K562 (cell line): Measurements from ENCODE around the gene PHETA1. TPM values are rescaled to one million over a fixed set of nuclear protein-coding genes. Genes with fewer than 3 reads are reported as not detected.

Experiments used
- CBFA2T3 ChIP-seq: fragments of 450-650 bp; IDR thresholded peaks from 2 replicates; pipeline ENCODE4 v1.6.1; 2017
- CBFB ChIP-seq: sonication (generic); formaldehyde crosslinking; IDR thresholded peaks from 2 replicates; pipeline ENCODE4 v1.4.0; 2020; ENCODE audit warnings: mild to moderate bottlenecking, missing genetic modification reagents
- CREB3 ChIP-seq: fragments of 450-650 bp; conservative IDR thresholded peaks from 2 replicates; pipeline ENCODE4 v1.6.1; 2016; ENCODE audit warnings: missing genetic modification characterization, low read depth, mild to moderate bottlenecking, missing compliant biosample characterization, moderate library complexity
- DEAF1 ChIP-seq: fragments of 450-650 bp; formaldehyde crosslinking; IDR thresholded peaks from 2 replicates; pipeline ENCODE4 v1.4.0; 2020; ENCODE audit warnings: mild to moderate bottlenecking, moderate library complexity
- FOSL1 ChIP-seq: fragments of 200-800 bp; sonication (Bioruptor generic); conservative IDR thresholded peaks from 2 replicates; pipeline ENCODE4 v1.6.1; 2016; ENCODE audit warnings: missing genetic modification characterization, missing compliant biosample characterization
- HMG20A ChIP-seq: fragments of 450-650 bp; formaldehyde crosslinking; conservative IDR thresholded peaks from 2 replicates; pipeline ENCODE4 v1.4.0; 2020; ENCODE audit warnings: mild to moderate bottlenecking, mixed read lengths
- KLF16 ChIP-seq: IDR thresholded peaks from 2 replicates; pipeline ENCODE4 v1.6.1; 2016; ENCODE audit warnings: antibody characterized with exemption
- NEUROD1 ChIP-seq: fragments of 150-350 bp; IDR thresholded peaks from 2 replicates; pipeline ENCODE4 v1.6.1; 2014; ENCODE audit warnings: borderline replicate concordance, low read length, low read depth; ENCODE audit not compliant: partially characterized antibody
- NR0B1 ChIP-seq: fragments of 450-650 bp; IDR thresholded peaks from one replicate; pipeline ENCODE4 v1.6.1; 2018; ENCODE audit warnings: mild to moderate bottlenecking, moderate library complexity; ENCODE audit not compliant: partially characterized antibody
- NUFIP1 ChIP-seq: fragments of 450-650 bp; IDR thresholded peaks from 2 replicates; pipeline ENCODE4 v1.6.1; 2018; ENCODE audit not compliant: partially characterized antibody
- PKNOX1 ChIP-seq: fragments of 450-650 bp; IDR thresholded peaks from 2 replicates; pipeline ENCODE4 v1.6.1; 2016
- RFX7 ChIP-seq: fragments of 250-450 bp; sonication (Bioruptor Pico); IDR thresholded peaks from 2 replicates; pipeline ENCODE4 v1.5.1; 2021; ENCODE audit warnings: mild to moderate bottlenecking
- SIX5 ChIP-seq, 2 experiments: IDR thresholded peaks; 2 replicates each; pipeline ENCODE4 v1.6.1; 2011; ENCODE audit warnings: low read length in 2 of 2, borderline replicate concordance in 1 of 2, low read depth in 1 of 2, mild to moderate bottlenecking in 1 of 2, moderate library complexity in 1 of 2; ENCODE audit not compliant: insufficient read depth in 1 of 2
- TARDBP ChIP-seq: fragments of 450-650 bp; IDR thresholded peaks from 2 replicates; pipeline ENCODE4 v1.6.1; 2016
- ZBTB49 ChIP-seq: sonication (generic); formaldehyde crosslinking; IDR thresholded peaks from 2 replicates; pipeline ENCODE4 v1.8.0; 2022; ENCODE audit warnings: missing genetic modification reagents, mild to moderate bottlenecking, borderline replicate concordance
- ZNF121 ChIP-seq: sonication (generic); formaldehyde crosslinking; conservative IDR thresholded peaks from 2 replicates; pipeline ENCODE4 v1.8.0; 2022; ENCODE audit warnings: missing genetic modification reagents
- ZNF253 ChIP-seq: fragments of 250-450 bp; sonication (Bioruptor Pico); conservative IDR thresholded peaks from 2 replicates; pipeline ENCODE4 v1.6.1; 2021; ENCODE audit warnings: mild to moderate bottlenecking
- ZNF282 ChIP-seq: sonication (generic); formaldehyde crosslinking; IDR thresholded peaks from 2 replicates; pipeline ENCODE4 v1.8.1; 2023; ENCODE audit warnings: missing genetic modification reagents
- ZNF398 ChIP-seq: fragments of 250-450 bp; sonication (Bioruptor Pico); IDR thresholded peaks from 2 replicates; pipeline ENCODE4 v1.8.0; 2021; ENCODE audit warnings: moderate library complexity, mild to moderate bottlenecking, inconsistent platforms
- polyA plus RNA-seq, 8 experiments: library from polyadenylated mRNA; depleted of rRNA in 4 of 8; stranded (reverse) in 5 of 8; unstranded in 3 of 8; fragments of >200 nt; fragmentation: Nextera tagmentation in 2 of 8; fragmentation: Illumina TruSeq in 1 of 8; extraction: Ambion mirVana in 2 of 8; extraction: Trizol in 1 of 8; gene quantifications; 2 replicates each; pipeline versions ENCODE4 v1.2.1 to v1.2.3, GENCODE V29; 2011 to 2014; ENCODE audit warnings: inconsistent platforms in 1 of 8, missing spikeins in 1 of 8
- total RNA-seq, 7 experiments: library from RNA; depleted of rRNA in 6 of 7; stranded (reverse); fragments of >200 nt in 6 of 7; fragmentation: Illumina TruSeq in 2 of 7; extraction: Trizol in 2 of 7; gene quantifications; 2 replicates each; pipeline versions ENCODE4 v1.2.1 to v1.2.3, GENCODE V29; 2011 to 2021; ENCODE audit warnings: low replicate concordance in 1 of 7

Gene PHETA1
- total and polyA plus RNA-seq, 9 of the 15 experiments (the other 6 are each of a cell fraction or from before 2014, with no cell fraction given) = 0.03 to 12.4 (median 3.0) TPM

GRCh38 chr12:111396726-111397445 lies 28.0 kb upstream of the PHETA1 start (continued):
- TF ChIP-seq NEUROD1 = no peak
- peak; percentile 49; the same call in 1 of the 2 replicates for TF ChIP-seq CBFA2T3
- peak; percentile 45; the same call in 1 of the 2 replicates for TF ChIP-seq FOSL1 (tag)
- TF ChIP-seq RFX7 (CRISPR knock-in tag) = no peak
- no peak for TF ChIP-seq PKNOX1
- TF ChIP-seq KLF16 = no peak
- peak; percentile 94 for TF ChIP-seq DEAF1 (CRISPR knock-in tag)
- no peak for TF ChIP-seq ZBTB49
- TF ChIP-seq TARDBP = peak; percentile 76; the same call in 1 of the 2 replicates
- no peak for TF ChIP-seq SIX5 (IDR thresholded peaks at IDR 0.05; ENCODE audit: borderline replicate concordance in 1 of 2, insufficient read depth in 1 of 2, low read depth in 1 of 2, low read length in 2 of 2)
- no peak for TF ChIP-seq NUFIP1
- TF ChIP-seq NR0B1 = no peak
- no peak for TF ChIP-seq CBFB (CRISPR knock-in tag)
- no peak for TF ChIP-seq ZNF253 (CRISPR knock-in tag)
- no peak for TF ChIP-seq HMG20A (CRISPR knock-in tag)
- no peak for TF ChIP-seq CREB3 (tag)
- TF ChIP-seq ZNF121 (CRISPR knock-in tag) = no peak
- no peak for TF ChIP-seq ZNF282 (CRISPR knock-in tag)
- no peak for TF ChIP-seq ZNF398 (CRISPR knock-in tag)
